GM12874 (cell line): ENCODE results near the gene ARID5B.

Experiments used
- TF ChIP-seq, protein P1 (sequence below): IDR thresholded peaks from 2 replicates; pipeline ENCODE4 v1.5.1; 2011; ENCODE audit warnings: low read depth, mild to moderate bottlenecking, control low read depth, low read length, moderate library complexity; ENCODE audit not compliant: insufficient read depth

Gene ARID5B

DNA sequence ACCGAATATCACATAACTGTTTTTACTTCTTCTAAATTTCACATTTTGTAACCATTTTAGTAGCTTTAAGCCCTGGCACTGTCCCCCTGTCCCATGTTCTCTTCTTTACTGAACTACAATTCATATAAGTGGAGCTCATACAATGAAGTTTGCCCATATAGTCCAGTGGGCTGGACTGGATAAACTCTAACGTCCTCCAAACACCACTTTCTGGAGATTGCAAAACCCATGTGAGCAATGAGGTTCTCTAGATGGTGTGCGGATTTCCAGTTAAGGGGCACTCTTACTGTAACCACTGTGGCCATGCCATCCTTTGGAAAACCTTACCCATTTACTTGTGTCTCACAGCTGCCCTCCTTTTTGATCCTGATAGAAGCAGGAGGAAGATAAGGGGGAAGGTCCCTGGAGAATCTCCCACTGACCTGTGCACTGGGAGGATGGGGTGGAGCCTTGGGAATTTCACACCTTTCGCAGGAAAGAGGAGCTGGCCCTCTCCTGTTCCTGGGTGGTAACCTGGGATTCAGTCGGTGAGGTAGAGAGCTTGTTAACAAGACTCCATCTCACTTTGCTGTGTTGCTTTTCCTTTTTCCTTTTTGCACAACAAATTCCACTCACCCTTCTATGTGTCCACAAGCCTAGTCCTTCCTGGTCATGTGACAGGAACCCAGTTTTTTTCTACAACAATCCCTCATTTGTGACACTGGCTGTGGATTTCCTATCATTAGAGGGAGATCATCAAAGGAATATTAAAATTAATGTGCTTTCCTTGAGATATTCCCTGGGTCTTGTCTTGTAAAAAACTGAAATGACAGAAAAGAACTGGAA, 120.7 kb downstream of the ARID5B start:
- TF ChIP-seq, protein P1, sequence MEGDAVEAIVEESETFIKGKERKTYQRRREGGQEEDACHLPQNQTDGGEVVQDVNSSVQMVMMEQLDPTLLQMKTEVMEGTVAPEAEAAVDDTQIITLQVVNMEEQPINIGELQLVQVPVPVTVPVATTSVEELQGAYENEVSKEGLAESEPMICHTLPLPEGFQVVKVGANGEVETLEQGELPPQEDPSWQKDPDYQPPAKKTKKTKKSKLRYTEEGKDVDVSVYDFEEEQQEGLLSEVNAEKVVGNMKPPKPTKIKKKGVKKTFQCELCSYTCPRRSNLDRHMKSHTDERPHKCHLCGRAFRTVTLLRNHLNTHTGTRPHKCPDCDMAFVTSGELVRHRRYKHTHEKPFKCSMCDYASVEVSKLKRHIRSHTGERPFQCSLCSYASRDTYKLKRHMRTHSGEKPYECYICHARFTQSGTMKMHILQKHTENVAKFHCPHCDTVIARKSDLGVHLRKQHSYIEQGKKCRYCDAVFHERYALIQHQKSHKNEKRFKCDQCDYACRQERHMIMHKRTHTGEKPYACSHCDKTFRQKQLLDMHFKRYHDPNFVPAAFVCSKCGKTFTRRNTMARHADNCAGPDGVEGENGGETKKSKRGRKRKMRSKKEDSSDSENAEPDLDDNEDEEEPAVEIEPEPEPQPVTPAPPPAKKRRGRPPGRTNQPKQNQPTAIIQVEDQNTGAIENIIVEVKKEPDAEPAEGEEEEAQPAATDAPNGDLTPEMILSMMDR: no peak

DNA sequence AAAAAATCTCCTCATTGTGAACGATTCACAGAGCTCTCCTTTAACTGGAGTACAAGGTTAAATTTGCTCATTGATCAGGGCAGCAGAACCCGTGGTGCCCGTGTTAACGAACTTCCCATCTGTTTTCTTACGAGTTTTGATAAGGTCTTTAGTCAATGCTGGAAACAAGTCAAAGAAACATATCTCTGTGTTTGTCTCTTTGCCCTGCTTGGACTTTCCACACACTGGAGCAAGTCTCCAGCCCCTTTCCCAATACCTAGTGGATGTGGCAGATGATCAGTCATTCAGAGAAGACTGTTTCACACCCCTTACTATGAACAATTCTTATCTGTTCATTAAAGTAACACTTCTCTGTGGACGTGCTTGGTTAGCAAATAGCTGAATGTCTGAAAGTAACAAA, 121.3 kb downstream of the ARID5B start:
- TF ChIP-seq, protein P1: no peak

DNA sequence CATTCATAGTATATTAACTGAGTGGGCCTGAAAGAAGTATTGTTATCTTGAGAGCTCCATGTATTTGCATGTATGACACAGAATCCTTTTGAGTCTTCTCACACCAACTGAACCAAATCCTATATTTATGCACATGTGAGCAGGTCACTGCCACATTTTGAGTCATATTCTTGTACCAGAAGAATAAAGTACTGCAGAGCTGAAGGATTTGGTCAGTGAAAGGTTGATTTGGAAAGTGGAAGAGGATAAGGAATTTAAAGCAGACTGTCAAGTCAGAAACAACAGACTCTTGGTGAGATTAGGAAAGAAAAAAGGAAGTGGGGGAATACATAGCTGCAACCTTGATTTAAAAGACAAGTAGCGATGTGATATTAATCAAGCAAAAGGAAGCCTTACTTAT, 121.8 kb downstream of the ARID5B start:
- TF ChIP-seq, protein P1: no peak

DNA sequence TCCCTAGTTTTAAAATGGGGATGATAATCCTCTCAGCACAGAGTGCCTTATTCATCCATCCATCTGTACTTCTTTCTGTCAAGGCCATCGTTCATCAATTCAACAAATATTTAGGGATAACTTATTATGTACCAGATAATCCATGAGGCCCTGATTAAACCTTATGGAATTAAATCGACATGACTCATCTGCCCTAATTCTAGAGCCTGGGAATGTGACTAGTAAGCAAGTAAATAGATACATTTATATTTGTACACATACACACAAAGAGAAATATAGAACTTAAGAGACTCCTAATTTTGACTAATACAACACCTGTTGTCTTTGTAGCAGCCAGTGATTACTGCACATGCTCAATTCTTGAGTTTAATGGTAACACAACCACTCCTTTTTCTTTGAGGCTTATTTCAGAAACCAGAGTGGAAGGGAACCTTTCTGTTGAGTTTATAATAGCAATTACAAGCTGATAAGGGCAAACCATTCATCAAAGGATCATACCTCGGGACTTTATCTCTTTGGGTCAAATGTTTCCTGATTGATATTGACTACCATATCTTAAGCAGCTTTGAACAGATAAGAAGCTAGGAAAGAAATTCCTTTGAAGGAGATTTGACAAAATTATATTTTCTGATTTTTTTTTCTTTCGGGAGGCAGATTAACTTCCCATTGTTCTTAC, 122.7 kb downstream of the ARID5B start:
- TF ChIP-seq, protein P1: no peak

DNA sequence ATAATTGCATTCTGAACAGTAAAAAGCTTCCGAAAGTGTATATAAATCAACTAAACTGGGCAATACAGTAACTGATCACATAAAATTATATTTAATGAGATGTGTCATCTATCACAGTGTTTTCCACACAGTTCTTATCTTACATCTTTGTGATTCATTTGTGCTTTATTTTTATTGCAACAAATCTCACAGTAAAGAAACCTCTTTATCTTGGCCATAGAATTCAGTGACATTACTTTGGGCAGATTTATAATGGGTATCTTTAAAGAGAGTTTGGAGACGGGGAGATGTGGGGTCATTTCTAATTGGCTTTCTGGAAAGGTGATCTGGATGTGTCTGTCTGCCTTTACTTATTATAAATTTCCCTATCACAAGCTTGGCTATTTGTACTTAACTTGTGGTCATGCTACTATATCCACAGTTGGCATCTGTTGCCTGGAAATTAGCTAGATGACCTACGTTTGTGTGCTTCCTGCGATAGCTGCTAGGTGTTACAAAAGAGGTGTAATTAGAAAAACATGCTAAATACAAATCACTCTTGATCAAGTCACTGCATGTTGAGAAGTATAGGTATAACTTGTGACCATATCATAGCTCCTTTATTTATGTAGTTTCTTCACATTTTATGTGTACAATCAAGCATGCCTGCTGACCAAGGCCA, 123.8 kb downstream of the ARID5B start:
- TF ChIP-seq, protein P1: no peak

DNA sequence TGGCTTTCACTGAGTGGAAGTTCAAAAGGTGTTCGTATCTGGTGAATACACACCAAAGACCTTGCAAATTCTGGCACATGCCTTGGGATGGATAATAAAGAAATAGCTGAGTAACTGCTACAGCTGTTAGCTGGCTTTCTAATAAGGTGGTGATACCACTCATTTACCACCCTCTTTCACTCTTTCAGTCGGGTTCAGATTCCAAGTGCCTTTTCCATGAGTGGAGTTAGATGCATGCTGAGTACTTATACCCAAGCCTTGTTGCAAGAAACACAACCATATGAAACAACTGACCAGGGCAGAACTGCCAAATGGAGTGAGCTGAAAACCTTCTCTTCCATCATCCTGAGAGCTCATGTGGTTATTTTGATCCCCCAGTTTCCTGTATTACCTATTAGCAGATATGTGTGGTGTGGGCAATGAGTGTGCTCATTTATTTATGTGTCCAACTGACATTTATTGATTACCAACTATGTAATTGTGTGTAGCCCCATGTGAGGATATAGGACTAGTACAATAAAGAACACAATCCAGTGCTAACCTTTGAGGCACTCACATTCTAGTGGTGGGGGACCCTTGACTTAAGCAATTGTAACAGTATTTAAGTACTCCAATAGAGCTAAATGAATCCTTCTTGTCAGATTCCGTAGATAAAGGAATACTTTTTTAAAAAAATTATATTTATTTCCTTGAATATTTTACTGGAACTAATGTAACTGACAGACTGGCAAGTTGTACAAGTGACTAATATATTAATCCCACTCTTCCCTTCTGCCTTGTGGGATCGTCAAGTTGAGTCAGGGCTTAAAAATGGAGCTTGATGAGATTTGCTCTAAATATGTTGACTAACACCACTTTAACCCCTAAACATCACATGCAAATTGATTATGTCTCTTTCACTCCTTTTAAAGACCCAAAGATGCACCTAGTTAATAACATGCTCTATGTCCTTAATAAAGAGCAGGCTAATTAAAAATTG, 124.7 kb downstream of the ARID5B start:
- TF ChIP-seq, protein P1: no peak
